ENCODE data around the gene LDLRAD3. TPM values are rescaled to one million over a fixed set of nuclear protein-coding genes. Genes with fewer than 3 reads are reported as not detected.

The LDLRAD3 gene
- total RNA-seq, 1 donor from 2014 or later, result 28.5 TPM

GRCh38 chr11:36098087-36098486 is 154.2 kb downstream of the LDLRAD3 start:
- Mint-ChIP-seq H3K27me3 (ENCODE audit: unreplicated experiment) (no peaks in the 10 kb centered on the region), H3K4me3 (ENCODE audit: unreplicated experiment) (no peak overlapping the region), H3K9me3 (ENCODE audit: unreplicated experiment) (no peaks in the 10 kb centered on the region), H3K4me1 (ENCODE audit: unreplicated experiment) (peaks cover 8% of the 10 kb centered on the region), H3K36me3 (ENCODE audit: low read depth, unreplicated experiment) (peaks cover 27% of the 10 kb centered on the region), H3K27ac (ENCODE audit: unreplicated experiment) (no peak overlapping the region)
- DNase-seq (ENCODE audit: low spot score), result no peak
- TF ChIP-seq, protein P1, sequence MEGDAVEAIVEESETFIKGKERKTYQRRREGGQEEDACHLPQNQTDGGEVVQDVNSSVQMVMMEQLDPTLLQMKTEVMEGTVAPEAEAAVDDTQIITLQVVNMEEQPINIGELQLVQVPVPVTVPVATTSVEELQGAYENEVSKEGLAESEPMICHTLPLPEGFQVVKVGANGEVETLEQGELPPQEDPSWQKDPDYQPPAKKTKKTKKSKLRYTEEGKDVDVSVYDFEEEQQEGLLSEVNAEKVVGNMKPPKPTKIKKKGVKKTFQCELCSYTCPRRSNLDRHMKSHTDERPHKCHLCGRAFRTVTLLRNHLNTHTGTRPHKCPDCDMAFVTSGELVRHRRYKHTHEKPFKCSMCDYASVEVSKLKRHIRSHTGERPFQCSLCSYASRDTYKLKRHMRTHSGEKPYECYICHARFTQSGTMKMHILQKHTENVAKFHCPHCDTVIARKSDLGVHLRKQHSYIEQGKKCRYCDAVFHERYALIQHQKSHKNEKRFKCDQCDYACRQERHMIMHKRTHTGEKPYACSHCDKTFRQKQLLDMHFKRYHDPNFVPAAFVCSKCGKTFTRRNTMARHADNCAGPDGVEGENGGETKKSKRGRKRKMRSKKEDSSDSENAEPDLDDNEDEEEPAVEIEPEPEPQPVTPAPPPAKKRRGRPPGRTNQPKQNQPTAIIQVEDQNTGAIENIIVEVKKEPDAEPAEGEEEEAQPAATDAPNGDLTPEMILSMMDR (IDR thresholded peaks at IDR 0.05; ENCODE audit: unreplicated experiment), result no peak

DNA sequence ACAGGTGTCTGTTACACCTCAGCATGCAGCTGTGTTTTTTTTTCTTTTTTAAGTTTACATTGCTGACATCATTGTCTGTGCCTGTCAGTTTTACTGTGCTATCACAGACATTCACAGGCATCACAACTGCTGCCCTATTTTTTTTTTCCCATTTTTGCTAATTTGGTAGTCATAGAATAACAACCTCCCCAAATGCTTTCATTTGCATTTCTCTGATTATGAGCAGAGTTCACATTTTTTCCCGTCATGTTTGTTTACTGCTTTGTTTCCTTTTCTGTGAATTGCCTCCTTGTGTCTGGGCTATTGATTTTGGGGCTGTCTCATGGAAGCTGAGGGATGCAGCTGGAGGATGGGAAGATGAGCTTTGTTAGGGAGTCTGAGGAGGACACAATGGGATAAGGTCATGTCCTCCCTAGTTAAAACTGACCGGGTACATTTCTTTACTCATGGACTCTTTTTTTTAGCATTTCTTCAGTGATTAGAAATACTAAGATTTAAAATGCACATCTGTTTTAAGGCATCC is 155.1 kb downstream of the LDLRAD3 start:
- DNase-seq (ENCODE audit: low spot score), result no peak
- no peaks in the 10 kb centered on the region for H3K27me3 Mint-ChIP-seq (ENCODE audit: unreplicated experiment)
- H3K36me3 Mint-ChIP-seq (ENCODE audit: low read depth, unreplicated experiment), result peaks cover 19% of the 10 kb centered on the region
- peaks cover 8% of the 10 kb centered on the region for H3K4me1 Mint-ChIP-seq (ENCODE audit: unreplicated experiment)
- H3K4me3 Mint-ChIP-seq (ENCODE audit: unreplicated experiment), result no peak overlapping the region
- no peak overlapping the region for H3K27ac Mint-ChIP-seq (ENCODE audit: unreplicated experiment)
- TF ChIP-seq, protein P1 (IDR thresholded peaks at IDR 0.05; ENCODE audit: unreplicated experiment), result no peak
- H3K9me3 Mint-ChIP-seq (ENCODE audit: unreplicated experiment), result no peaks in the 10 kb centered on the region

- Mint-ChIP-seq H3K9me3 (ENCODE audit: unreplicated experiment) (no peaks in the 10 kb centered on the region), H3K4me1 (ENCODE audit: unreplicated experiment) (peaks cover 23% of the 10 kb centered on the region), H3K27me3 (ENCODE audit: unreplicated experiment) (peaks cover 3% of the 10 kb centered on the region), H3K27ac (ENCODE audit: unreplicated experiment) (no peak overlapping the region), H3K36me3 (ENCODE audit: low read depth, unreplicated experiment) (peaks cover 27% of the 10 kb centered on the region), H3K4me3 (ENCODE audit: unreplicated experiment) (no peak overlapping the region)
- TF ChIP-seq, protein P1 (IDR thresholded peaks at IDR 0.05; ENCODE audit: unreplicated experiment), result no peak
- no peak for DNase-seq (ENCODE audit: low spot score)
These were observed 157.6 kb downstream of the LDLRAD3 start for GRCh38 chr11:36101466-36101865.

DNA sequence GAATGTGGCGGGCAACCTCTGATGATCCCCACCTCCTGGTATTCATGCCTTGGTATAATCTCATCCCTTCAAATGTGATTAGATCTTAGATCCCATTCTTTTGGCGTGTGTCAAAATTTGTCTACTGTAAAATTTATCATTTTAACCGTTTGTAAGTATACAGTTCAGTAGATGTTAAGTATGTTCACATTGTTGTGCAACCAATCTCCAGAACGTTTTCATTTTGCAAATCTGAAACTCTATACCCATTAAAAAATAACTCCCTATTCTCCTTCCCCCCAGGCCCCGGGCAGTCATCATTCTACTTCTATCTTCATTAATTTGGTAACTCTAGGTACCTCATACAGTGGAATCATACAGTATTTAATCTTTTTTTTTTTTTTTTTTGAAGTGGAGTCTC is 159.0 kb downstream of the LDLRAD3 start:
- Mint-ChIP-seq H3K27me3 (ENCODE audit: unreplicated experiment) (peaks cover 6% of the 10 kb centered on the region), H3K4me3 (ENCODE audit: unreplicated experiment) (no peak overlapping the region), H3K36me3 (ENCODE audit: low read depth, unreplicated experiment) (peaks cover 27% of the 10 kb centered on the region), H3K4me1 (ENCODE audit: unreplicated experiment) (peaks cover 23% of the 10 kb centered on the region), H3K9me3 (ENCODE audit: unreplicated experiment) (no peaks in the 10 kb centered on the region), H3K27ac (ENCODE audit: unreplicated experiment) (peak overlapping the region; percentile 5)
- no peak for DNase-seq (ENCODE audit: low spot score)
- TF ChIP-seq, protein P1 (IDR thresholded peaks at IDR 0.05; ENCODE audit: unreplicated experiment), result no peak

DNA sequence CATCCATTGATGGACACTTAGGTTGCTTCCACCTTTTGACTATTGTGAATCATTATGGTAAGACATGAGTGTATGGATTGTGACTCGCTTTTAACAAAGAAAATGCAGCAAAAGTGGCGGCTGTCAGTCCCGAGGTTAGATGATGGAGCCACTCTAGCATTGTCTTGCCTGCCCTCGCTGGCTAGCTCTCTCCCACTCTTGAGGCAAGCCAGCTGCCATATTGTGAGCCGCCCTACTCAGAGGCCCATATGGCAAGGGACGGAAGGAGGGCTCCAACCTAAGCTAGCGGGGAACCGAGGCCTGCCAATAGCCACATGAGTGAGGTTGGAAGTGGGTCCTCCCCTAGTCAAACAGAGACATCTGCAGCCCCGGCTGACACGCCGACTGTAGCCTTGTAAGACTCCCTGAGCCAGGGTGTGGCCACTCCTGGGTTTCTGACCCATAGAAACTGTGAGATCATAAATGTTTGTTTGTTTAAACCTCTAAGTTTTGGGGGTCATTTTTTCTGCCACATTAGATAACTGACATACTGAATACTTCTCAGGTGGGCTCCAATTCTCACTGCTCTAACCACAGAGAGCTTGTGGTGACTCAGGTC is 160.2 kb downstream of the LDLRAD3 start:
- DNase-seq (ENCODE audit: low spot score), result no peak
- Mint-ChIP-seq H3K4me3 (ENCODE audit: unreplicated experiment) (no peak overlapping the region), H3K27ac (ENCODE audit: unreplicated experiment) (peak overlapping the region; percentile 64), H3K9me3 (ENCODE audit: unreplicated experiment) (no peaks in the 10 kb centered on the region), H3K36me3 (ENCODE audit: low read depth, unreplicated experiment) (peaks cover 29% of the 10 kb centered on the region), H3K27me3 (ENCODE audit: unreplicated experiment) (peaks cover 9% of the 10 kb centered on the region), H3K4me1 (ENCODE audit: unreplicated experiment) (peaks cover 22% of the 10 kb centered on the region)
- TF ChIP-seq, protein P1 (IDR thresholded peaks at IDR 0.05; ENCODE audit: unreplicated experiment), result no peak
